ENCODE results near the gene TOPBP1.

DNA sequence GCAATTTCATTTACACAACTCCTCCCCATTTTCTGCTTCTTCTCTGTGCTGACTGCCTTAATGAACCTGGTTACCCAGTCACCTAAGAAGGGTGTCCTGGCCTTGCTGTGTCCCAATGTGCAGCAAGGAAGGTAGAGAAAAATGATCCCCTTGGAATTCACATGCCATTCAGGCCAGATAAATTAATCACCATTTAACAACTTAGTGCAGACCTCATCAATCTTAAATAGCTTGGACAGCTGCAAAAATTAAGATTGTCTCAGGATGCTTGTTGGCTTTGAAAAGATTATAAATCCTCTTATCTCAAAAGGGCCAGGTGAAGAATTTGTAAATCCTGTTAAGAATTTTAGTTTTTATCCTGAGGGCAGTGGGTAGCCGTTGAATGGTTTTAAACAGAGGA is 97.9 kb downstream of the TOPBP1 start:
- TF ChIP-seq, protein P1, sequence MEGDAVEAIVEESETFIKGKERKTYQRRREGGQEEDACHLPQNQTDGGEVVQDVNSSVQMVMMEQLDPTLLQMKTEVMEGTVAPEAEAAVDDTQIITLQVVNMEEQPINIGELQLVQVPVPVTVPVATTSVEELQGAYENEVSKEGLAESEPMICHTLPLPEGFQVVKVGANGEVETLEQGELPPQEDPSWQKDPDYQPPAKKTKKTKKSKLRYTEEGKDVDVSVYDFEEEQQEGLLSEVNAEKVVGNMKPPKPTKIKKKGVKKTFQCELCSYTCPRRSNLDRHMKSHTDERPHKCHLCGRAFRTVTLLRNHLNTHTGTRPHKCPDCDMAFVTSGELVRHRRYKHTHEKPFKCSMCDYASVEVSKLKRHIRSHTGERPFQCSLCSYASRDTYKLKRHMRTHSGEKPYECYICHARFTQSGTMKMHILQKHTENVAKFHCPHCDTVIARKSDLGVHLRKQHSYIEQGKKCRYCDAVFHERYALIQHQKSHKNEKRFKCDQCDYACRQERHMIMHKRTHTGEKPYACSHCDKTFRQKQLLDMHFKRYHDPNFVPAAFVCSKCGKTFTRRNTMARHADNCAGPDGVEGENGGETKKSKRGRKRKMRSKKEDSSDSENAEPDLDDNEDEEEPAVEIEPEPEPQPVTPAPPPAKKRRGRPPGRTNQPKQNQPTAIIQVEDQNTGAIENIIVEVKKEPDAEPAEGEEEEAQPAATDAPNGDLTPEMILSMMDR (IDR thresholded peaks at IDR 0.05), result no peak
- no peak for TF ChIP-seq POLR2A (IDR thresholded peaks at IDR 0.05)
- no peak for TF ChIP-seq POLR2AphosphoS5 (IDR thresholded peaks at IDR 0.05)
- TF ChIP-seq EP300 (IDR thresholded peaks at IDR 0.05), result no peak
